AML-193 (cell line): Measurements from ENCODE around the gene HMCN2.

ENCODE experiments used
- DNase-seq, 2 experiments: peaks; one replicate each; lab custom pipeline; 2025; lab: John Stamatoyannopoulos, UW

HMCN2 gene

GRCh38 chr9:130366072-130366471 is 100.5 kb downstream of the HMCN2 start:
- no peak for DNase-seq

DNA sequence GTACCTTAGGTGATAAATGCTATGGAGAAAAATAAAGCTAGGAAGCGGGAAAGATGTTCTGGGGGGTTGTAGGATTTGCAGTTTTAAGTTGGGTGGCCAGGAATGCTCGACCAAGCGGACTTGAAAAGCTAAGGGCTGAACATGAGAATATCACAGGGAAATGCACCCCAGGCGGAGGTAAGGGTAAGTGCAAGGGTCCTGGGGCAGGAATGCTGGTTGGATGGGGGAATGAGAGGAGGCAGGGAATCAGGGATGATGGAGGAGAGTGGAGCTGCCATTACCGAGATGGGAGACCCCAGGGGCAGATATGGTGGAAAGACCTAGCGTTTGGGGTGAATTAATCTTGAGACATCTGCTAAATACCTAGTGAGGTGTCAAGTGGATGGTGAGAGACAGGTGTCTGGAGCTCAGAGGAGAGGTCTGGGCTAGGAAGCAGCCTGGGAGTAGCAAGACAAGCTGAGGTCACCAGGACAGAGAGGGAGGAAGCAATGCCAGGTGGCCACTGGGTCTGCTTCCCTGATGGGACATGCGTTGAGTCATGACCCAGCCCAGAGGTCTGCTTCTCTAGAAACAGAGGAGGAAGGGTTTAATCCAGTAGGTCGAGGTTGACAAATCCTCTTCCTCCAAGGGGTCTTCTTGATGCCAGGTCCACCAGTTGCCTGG is 101.5 kb downstream of the HMCN2 start:
- no peak for DNase-seq

DNA sequence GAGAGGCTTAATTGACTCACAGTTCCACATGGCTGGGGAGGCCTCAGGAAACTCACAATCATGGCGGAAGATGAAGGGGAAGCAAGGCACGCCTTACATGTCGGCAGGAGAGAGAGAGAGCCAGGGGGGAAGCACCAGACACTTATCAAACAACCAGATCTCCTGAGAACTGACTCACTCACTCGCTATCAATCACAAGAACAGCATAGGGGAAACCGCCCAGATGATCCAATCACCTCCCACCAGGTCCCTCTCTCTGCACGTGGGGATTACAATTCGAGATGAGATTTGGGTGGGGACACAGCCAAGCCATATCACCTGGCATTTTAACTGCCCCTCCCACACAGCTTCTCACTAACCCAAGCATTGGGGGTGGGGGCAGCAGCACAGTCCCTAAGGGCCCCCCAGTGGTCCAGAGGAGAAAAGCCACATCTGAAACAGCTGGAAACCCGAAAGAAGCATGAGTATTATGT is 103.1 kb downstream of the HMCN2 start:
- DNase-seq = no peak

- no peak for DNase-seq
These were observed 104.7 kb downstream of the HMCN2 start for GRCh38 chr9:130370226-130370625.

GRCh38 chr9:130371196-130371966 is 105.8 kb downstream of the HMCN2 start:
- DNase-seq = no peak

DNA sequence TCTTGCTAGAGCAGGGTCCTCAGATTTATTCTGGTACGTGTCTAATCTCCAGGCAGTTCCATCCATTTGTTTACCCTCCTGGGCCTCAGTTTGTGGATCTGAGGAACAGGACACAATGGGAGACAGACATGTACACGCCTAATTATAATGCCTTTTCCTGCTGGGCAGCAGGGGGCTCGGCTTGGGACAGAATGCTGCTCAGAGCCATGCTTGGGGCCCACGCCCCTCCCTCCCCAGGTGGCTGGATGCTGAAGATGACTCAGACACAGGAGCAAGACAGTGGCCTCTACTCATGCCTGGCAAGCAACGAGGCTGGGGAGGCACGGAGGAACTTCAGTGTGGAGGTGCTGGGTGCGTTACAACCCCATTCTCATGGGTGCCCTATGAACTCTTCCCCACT is 106.5 kb downstream of the HMCN2 start:
- DNase-seq = no peak

- DNase-seq = no peak
These were observed 108.2 kb downstream of the HMCN2 start for GRCh38 chr9:130373679-130374325.

DNA sequence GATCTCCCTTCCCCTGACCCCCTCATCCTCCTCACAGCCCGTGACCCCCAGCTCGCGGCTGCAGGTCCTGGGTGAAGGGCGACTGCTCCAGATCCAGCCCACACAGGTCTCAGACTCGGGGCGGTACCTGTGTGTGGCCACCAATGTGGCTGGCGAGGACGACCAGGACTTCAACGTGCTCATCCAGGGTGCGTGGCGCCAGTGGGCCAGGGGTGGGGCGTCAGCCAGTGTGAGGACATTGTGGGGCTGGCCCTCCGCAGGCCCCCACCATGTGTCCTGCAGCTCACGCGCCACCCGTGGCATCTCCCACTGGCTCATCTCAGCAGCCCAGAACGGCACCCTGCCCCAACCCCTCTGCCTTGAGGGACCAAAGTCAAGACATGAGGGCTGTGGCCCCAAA is 112.1 kb downstream of the HMCN2 start:
- DNase-seq = no peak

GRCh38 chr9:130378875-130379648 is 113.5 kb downstream of the HMCN2 start:
- no peak for DNase-seq

- no peak for DNase-seq
These were observed 114.0 kb downstream of the HMCN2 start for GRCh38 chr9:130379649-130379970.

DNA sequence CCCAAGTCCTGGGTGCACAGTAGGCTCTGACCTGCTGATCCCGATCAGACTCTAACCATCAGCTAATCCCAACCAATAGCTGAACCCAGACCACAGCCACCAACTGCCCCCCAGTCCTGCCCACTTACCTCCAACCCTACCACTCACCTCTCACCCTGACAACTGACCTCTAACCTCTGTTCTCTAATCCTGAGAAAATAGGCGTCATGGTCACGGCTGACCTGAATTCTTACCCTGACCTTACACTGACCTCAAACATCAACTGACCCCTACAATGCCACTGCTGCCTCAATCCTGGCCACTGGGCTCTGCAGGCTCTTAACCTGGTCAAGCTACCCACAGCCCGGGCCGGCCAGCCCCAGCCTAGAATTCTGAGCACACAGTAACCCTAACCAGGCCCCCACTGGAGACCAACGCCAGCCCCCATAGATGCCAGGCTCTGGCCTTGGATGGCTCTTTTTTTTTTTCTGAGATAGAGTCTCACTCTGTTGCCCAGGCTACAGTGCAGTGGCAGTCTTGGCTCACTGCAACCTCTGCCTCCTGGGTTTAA is 115.4 kb downstream of the HMCN2 start:
- no peak for DNase-seq

GRCh38 chr9:130381660-130382059 is 116.1 kb downstream of the HMCN2 start:
- DNase-seq = no peak

GRCh38 chr9:130382096-130382495 is 116.5 kb downstream of the HMCN2 start:
- no peak for DNase-seq

- no peak for DNase-seq
These were observed 117.2 kb downstream of the HMCN2 start for GRCh38 chr9:130382636-130383349.

- no peak for DNase-seq
These were observed 117.8 kb downstream of the HMCN2 start for GRCh38 chr9:130383350-130383715.

DNA sequence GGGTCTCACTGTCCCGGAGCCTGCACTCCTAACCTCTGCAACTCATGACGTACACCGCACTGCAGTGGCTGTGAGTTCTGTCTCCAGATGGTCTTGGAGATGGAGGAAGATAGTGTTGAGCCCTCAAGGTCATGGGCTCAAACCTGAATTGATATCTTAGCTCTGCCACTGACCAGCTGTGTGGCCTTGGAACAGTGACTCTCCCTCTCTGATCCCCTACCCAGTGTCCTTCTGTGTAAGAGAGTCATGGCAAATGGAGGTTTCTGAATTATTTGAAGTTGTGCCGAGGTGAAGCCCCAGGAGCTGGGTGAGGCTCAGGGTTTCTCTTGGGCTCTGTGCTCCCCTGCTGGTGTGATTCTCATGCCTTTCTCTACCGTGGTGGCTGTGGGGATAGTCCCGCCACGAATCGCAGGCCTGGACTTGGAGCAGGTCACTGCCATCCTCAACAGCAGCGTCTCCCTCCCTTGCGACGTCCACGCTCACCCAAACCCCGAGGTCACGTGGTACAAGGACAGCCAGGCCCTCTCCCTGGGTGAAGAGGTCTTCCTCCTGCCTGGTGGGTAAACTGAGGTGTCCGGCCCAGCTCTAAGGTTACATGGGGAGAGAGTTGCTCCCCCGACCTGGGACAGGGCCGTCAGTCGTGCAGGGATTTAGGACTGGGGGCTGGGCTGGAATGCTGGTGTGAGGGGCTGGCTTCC is 118.6 kb downstream of the HMCN2 start:
- no peak for DNase-seq

- DNase-seq = no peak
These were observed 119.7 kb downstream of the HMCN2 start for GRCh38 chr9:130385257-130385656.

GRCh38 chr9:130387398-130387797 is 121.8 kb downstream of the HMCN2 start:
- no peak for DNase-seq

- no peak for DNase-seq
These were observed 122.3 kb downstream of the HMCN2 start for GRCh38 chr9:130387905-130388304.

GRCh38 chr9:130390390-130390789 is 124.8 kb downstream of the HMCN2 start:
- no peak for DNase-seq

DNA sequence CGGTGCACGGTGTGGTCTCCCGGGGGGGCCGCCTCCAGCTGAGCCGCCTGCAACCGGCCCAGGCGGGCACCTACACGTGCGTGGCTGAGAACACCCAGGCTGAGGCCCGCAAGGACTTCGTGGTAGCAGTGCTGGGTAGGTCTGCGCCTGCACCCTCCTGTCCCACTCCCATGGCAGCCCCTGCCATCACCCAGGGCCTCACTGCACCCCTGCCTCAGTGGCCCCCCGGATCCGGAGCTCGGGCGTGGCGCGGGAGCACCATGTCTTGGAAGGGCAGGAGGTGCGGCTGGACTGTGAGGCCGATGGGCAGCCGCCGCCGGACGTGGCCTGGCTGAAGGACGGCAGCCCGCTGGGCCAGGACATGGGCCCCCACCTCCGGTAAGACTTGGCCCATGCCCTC is 125.4 kb downstream of the HMCN2 start:
- no peak for DNase-seq
